IPS DF 4.7 (cell line): ENCODE measurements around the gene TBC1D3H.
"Not testable (repeated sequence)": the region's sequence is repeated elsewhere in the genome, so short reads cannot be mapped to it uniquely, and the experiment has no call there.

Experiments used
- DNase-seq: peaks from one replicate; pipeline ENCODE4 v3.0.0-alpha.2; 2013; ENCODE audit warnings: low spot score; ENCODE audit errors: extremely low read depth

TBC1D3H gene

GRCh38 chr17:36388385-36389245 lies at the start of gene TBC1D3H:
Gene TBC1D3H (minus strand): TSS chr17:36388435. CDS start chr17:36386895, 1,540 bp downstream.
- DNase-seq, result not testable (repeated sequence)

GRCh38 chr17:36428891-36429290 lies 40.7 kb upstream of the TBC1D3H start:
- not testable (repeated sequence) for DNase-seq

- not testable (repeated sequence) for DNase-seq
Observed at GRCh38 chr17:36415180-36415941, 27.1 kb upstream of the TBC1D3H start.

DNA sequence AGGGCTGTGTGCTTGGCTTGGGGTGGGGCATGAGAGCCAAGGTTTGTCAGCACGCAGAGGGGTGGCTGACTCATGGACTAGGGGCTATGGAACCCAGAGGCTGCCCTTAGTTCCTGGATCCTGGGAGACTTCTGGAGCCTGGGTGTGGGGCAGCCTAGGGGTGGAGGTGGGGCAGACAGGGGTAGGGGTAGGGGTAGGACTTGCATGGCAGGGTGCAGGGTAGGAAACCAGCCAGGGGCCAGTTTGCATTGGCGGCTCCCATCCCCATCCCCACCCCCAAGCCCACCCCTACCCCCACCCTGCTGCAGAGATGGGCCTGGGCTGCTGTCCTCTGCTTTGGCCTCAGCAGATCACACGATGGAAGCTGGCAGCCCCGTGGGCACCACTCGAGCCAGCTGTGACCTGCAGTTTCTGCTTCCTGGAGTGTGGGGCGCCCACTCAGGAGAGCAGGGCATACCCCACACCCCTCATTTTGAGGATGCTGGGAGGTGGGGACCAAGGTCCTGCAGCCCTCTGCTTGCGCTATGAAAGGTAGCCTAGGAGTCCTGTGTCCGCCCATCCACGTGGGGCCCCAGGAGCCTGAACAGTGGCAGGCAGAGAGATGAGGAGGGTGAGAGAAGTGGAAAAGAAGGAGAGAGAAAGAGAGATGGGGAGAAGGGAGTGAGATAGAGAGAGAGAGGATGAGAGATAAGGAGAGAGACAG lies 2.9 kb upstream of the TBC1D3H start:
- not testable (repeated sequence) for DNase-seq

DNA sequence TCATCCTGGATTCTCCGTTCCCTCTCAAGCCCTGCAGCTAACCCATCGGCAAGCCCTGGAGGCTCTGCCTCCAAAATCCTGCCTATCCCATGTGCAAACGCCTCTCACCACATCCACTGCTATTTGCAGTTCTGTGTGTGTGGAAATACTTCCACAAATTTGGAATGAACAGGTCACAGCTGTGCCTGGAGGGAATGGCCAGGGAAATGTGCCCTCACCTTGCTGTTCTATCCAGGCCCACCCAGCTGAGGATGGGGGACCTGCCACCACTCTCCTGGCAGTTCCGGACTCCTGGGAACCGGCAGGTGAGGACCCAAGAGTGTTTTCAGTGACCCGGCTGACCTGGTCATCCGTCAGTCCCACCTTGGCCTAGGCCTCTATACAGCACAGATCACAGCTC lies 12.3 kb downstream of the TBC1D3H start:
- DNase-seq, result not testable (repeated sequence)

- DNase-seq, result not testable (repeated sequence)
Observed at GRCh38 chr17:36362496-36362895, 25.7 kb downstream of the TBC1D3H start.
